HG03066 (cell line): ENCODE measurements around the gene TSSK3.
A peak's percentile ranks its signal among the peaks of the same experiment; 100 is the strongest.

Experiments
- ATAC-seq: cut with Tn5 transposase; IDR thresholded peaks from one replicate; pipeline ENCODE4 v1.9.1; 2021; ENCODE audit warnings: low read depth; ENCODE audit not compliant: unreplicated experiment

The TSSK3 gene

GRCh38 chr1:32361308-32361673 lies 1.0 kb upstream of the TSSK3 start:
- no peak for ATAC-seq

DNA sequence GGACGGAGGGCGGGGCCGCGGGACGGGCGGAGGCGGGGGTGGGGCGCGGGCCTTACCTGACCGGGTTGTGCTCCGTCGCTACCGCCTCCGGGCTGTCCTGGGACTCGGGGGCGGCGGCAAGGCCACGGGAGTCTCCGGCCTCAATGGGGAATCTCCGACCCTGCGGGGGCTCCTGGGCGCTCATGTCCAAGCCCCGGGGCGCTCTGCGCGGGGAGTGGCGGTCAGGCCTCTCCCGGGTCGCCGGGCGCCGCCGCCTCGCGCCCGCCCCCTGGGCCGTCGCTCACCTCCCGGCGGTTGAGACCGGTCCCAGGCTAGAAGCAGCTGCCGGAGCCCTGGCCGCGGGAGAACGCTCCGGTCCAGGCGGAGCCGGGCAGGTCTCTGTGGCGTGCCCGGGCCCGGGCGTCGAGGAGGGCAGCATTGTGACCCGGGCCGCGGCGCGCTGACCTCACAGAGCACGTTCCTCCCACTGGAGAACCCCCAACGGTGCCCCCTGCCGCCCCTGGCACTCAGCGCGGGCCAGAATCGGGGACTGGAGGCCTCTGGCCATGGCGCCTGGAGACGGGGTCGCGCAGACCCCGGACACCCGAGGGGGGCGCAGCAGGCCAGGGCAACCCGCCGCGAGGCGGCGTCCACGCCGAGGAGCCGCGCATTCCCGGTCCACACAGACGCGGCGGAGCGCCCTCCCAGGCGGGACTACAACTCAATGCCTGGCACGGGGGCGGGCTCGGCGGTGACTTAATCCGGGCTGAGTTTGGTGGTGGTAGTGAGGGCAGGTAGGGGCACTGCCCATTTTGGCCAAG lies 465 bp upstream of the TSSK3 start:
- no peak for ATAC-seq

DNA sequence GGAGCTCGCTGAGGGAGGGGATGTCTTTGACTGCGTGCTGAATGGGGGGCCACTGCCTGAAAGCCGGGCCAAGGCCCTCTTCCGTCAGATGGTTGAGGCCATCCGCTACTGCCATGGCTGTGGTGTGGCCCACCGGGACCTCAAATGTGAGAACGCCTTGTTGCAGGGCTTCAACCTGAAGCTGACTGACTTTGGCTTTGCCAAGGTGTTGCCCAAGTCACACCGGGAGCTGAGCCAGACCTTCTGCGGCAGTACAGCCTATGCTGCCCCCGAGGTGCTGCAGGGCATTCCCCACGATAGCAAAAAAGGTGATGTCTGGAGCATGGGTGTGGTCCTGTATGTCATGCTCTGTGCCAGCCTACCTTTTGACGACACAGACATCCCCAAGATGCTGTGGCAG lies 1.4 kb downstream of the TSSK3 start:
- ATAC-seq = no peak

- no peak for ATAC-seq
Observed at GRCh38 chr1:32364836-32365235, 2.5 kb downstream of the TSSK3 start.

- ATAC-seq = no peak
Observed at GRCh38 chr1:32365445-32365844, 3.1 kb downstream of the TSSK3 start.

DNA sequence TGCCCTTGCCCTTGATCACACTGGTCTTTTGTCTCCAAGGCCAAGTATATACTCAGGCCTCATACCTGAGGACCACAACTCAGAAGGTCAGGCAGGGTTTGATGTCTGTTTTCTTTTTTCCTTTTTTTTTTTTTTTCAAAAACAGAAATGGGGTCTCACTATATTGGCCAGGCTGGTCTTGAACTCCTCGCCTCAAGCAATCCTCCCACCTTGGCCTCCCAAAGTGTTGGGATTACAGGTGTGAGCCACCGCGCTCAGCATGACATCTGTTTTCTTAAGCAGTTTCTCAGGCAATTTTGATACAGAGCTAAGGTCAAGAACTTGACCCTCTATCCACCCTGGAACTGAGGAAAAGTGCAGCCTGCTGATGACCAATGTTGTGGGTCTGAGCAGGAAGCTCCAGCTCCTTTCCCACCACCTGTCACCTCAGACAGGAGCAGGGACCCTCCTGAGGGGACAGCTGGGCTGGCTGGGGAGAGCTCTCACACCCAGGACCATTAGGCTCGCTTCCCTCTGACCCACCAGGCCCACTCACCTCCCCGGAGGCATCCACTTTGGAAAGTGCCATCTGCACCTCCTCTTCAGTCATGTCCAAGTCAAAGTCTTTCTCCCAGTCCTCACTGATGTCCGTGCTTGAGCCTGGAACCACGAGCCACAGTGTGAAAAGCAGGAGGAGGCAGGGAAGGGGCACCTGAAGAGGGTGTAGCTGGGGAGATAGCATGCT lies 5.7 kb downstream of the TSSK3 start:
- no peak for ATAC-seq

GRCh38 chr1:32372149-32372756 lies 9.9 kb downstream of the TSSK3 start:
- ATAC-seq = no peak

GRCh38 chr1:32373996-32374592 lies 11.8 kb downstream of the TSSK3 start:
- ATAC-seq = no peak

- no peak for ATAC-seq
Observed at GRCh38 chr1:32376199-32376598, 13.9 kb downstream of the TSSK3 start.

DNA sequence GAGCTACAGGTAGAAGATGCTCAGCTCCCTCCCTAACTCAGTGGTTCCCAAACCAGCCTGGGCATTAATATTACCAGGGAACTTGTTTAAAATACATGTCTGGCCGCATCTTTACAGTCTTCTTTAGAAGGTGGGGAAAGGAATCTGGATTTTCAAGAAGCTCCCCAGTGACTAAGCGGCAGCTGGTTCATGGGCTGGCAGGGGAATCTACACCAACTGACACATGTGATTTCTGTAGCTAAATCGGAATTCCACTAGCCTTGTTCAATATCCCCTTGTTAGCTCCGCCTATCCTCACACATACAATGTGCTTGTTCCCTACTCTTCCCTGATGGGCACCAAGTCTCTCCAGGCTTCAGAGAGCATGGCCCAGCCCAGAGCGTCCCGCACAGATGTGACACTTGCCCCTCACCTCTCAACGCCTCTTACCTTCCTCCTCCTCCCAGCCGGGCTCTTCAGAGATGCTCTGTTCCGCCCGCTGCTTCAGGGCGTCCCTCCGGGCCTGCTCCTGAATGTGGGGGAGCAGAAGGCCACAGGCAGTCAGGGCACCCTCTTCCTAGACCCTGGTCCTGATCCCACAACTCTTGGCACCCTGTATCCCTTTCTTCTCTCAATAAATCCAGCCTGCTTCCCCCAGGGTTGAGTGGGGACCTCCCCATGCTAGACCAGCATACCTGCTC lies 15.3 kb downstream of the TSSK3 start:
- ATAC-seq = no peak

GRCh38 chr1:32380057-32380456 lies 17.7 kb downstream of the TSSK3 start:
- no peak for ATAC-seq

GRCh38 chr1:32386676-32387392 lies 24.5 kb downstream of the TSSK3 start:
- ATAC-seq = no peak

DNA sequence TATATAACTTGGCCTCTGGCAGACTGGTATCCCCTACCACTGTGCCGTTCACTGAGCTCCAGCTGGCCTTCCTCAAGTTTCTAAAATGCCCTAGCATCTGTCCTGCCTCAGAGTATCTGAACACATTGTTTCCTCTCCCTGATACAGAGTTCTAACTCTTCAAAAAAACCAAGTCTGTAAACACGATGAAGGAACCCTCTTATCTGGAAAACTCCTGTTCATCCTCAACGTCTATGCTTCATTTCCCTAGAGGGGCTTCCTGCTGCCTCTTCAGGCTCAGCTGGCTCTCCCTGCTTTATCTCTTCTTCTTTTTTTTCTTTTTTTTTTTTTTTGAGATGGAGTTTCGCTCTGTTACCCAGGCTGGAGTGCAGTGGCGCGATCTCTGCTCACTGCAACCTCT lies 26.3 kb downstream of the TSSK3 start:
- ATAC-seq = no peak

- no peak for ATAC-seq
Observed at GRCh38 chr1:32390904-32391870, 28.8 kb downstream of the TSSK3 start.

DNA sequence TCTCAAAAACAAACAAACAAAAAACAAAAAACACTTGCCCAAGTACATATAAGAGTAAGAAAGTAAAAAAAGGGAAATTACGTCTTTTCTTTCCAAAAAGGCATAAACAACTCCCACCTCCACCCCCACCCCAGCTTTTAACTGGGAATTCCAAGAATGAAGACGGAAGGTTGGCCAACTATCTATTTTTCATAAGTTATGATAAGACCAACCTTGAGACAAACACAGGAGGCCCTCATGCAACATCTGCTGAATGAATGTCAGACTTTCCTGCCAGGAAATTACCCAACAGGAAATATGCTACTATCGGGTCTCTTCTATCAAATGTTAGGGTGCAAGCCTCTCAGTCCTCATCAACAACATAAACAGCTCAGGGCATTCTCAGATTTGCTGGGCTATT lies 30.0 kb downstream of the TSSK3 start:
- ATAC-seq = no peak

DNA sequence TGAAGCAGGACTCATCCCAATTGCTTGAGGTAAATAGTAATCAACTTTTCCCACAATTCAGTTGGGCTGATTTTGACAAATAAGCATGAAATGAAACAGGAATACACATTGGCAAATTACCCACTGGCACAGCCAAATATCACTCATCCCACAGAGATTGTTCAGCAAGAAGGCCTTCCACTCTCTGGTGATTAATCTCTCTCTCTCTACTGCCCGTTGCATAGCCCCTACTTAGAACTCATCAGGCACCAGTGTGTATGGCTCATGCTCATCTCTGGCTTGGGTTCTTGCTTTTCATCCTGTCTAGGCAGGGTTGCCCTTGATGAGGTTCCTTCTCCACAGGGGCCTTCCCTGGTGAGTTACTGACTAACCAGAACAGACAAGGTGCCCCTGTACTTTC lies 30.8 kb downstream of the TSSK3 start:
- no peak for ATAC-seq

DNA sequence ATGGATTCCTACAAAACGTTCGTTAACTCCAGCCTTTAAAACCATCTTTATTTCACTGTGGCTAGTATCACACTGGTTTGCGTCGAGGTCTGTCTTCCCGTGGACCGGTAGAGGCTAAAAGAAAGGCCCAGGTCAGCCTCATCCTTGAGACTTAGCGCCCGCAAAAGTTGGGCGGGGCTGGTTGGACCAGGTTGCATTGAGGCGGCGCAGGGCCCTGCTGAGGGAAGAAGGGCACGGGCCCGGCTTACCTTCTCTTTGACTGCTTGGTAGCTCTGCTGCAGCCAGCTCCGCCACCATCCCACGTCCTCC lies 31.4 kb downstream of the TSSK3 start:
- ATAC-seq = peak; percentile 6

DNA sequence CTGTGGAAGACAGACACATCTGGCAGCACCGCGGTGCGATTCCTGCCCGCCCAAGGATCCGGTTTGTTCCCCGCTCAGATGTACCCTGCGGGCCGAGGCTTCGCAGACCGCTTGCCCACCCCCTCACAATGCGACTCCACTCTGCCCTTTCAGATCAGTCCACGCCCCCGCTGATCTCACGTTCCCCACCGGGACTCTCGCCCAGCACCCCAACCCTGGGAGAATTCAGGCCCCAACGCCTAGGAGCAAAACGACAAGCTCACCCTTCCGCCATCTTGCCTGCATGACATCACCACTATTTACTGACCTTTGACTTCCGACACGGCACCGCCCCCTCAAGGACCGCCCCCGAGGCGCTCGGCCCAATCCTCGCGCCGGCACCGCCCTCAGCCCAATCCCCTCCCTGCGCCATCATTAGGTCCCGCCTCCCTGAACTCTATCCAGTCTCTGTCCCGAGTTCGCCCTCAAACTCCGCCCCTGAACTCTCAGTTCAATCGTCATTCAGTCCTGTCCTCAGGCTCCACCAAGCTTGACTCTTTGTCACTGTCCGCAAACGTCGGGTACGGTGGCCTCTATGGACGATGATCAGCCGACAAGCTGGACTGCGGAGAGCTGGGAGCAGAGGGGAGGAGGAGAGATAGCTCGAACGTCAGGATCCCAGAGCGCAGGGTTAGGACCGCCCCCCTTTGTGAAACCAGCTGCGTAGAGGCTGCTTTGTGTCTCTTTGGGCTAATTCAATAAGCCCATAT lies 32.0 kb downstream of the TSSK3 start, which contains the start of gene BSDC1:
TSS of gene BSDC1 (minus strand) at position 301 of the 749 bp plus-strand sequence. CDS start at position 274, 27 bp downstream.
- ATAC-seq = peak; percentile 98
